ENCODE measurements around the gene RHBDD3.

RHBDD3 gene

DNA sequence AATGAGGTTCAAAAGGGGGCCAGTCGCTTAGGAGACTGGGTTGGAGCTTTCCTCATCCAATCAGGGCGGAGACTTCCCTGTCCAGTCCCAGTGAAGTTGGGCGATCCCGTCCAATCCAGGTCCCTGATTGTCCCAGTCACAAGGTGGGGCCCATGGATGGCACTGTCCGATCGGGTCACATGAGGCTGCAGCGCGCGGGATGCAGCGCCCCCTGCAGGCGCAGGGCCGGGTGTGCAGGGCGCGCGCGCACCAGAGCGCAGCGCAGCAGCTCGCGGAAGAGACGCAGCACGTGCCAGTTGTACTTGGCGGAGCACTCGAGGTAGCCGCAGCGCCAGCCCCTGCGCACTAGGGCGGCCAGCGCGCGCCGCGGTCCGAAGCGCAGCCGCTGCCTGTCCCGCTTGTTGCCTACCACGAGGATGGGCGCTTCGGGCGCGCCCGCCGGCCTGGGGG is 45.4 kb upstream of the RHBDD3 start:
- TF ChIP-seq, protein P1, sequence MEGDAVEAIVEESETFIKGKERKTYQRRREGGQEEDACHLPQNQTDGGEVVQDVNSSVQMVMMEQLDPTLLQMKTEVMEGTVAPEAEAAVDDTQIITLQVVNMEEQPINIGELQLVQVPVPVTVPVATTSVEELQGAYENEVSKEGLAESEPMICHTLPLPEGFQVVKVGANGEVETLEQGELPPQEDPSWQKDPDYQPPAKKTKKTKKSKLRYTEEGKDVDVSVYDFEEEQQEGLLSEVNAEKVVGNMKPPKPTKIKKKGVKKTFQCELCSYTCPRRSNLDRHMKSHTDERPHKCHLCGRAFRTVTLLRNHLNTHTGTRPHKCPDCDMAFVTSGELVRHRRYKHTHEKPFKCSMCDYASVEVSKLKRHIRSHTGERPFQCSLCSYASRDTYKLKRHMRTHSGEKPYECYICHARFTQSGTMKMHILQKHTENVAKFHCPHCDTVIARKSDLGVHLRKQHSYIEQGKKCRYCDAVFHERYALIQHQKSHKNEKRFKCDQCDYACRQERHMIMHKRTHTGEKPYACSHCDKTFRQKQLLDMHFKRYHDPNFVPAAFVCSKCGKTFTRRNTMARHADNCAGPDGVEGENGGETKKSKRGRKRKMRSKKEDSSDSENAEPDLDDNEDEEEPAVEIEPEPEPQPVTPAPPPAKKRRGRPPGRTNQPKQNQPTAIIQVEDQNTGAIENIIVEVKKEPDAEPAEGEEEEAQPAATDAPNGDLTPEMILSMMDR (IDR thresholded peaks at IDR 0.05; ENCODE audit: low read depth, low read length): peak; percentile 72
- H3K4me3 ChIP-seq (ENCODE audit: low read depth, low read length): no peak overlapping the region
- peak; percentile 37 for DNase-seq (ENCODE audit: low read depth, low spot score)
- in situ Hi-C loops (cut with HindIII; ENCODE audit: low sequenced_read_pairs): no loop called here

DNA sequence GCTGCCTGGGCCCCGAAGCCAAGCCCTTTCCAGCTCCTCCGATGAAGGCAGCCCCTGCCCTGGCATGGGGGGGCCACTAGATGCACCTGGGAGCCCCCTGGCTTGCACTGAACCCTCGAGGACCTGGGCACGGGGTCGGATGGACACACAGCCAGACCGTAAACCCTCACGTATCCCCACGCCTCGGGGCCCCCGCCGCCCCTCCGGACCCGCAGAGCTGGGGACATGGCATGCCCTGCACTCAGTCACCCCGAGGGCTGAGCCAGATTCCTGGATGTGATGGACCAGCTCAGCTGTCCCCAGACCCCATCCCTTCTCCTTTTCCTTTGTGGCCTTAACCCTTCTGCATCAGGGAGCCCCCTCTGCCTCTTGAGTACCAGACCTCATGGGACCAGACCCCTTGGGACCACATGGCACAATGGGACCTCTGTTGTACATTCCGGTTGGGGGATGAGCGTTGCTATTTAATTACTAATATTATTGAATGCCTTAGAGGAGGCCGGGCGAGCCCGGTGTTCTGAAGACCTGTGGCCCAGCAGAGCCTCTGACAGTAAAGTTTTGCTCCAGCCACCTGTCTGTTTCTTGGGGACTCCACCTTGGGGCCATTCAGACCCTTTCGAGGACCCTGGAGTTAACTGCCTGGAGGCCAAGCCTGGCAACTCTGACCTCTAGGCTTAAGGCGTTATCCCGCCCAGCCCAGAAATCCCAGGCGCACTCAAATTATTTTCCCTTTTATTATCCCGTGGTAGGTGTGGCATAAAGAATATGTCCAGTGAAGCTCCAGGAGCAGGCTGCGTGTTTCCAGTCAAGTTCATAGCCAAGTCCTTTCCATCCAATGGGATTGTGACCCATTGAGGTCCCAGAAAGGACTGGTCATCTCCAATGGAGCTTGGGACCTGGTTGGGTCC is 44.7 kb upstream of the RHBDD3 start:
- no peak overlapping the region for H3K4me3 ChIP-seq (ENCODE audit: low read depth, low read length)
- TF ChIP-seq, protein P1 (IDR thresholded peaks at IDR 0.05; ENCODE audit: low read depth, low read length): no peak
- in situ Hi-C loops (cut with HindIII; ENCODE audit: low sequenced_read_pairs): no loop called here
- DNase-seq (ENCODE audit: low read depth, low spot score): no peak

DNA sequence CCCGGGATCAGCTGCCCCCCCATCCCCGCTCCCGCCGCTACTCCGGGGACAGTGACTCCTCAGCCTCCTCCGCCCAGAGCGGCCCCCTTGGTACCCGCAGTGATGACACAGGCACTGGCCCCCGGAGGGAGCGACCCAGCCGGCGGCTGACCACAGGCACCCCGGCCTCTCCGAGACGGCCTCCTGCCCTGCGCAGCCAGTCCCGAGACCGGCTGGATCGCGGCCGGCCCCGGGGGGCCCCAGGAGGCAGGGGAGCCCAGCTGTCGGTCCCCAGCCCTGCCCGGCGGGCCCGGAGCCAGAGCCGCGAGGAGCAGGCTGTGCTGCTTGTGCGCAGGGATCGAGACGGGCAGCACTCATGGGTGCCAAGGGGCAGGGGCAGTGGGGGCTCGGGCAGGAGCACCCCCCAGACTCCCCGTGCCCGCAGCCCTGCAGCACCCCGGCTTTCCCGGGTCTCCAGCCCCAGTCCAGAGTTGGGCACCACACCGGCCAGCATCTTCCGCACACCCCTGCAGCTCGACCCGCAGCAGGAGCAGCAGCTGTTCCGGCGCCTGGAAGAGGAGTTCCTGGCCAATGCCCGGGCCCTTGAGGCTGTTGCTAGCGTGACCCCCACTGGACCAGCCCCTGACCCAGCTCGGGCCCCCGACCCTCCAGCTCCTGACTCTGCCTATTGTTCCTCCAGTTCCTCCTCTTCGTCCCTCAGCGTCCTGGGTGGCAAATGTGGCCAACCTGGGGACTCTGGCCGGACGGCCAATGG is 43.9 kb upstream of the RHBDD3 start:
- DNase-seq (ENCODE audit: low read depth, low spot score): peak; percentile 38
- in situ Hi-C loops (cut with HindIII; ENCODE audit: low sequenced_read_pairs): no loop called here
- no peak overlapping the region for H3K4me3 ChIP-seq (ENCODE audit: low read depth, low read length)
- TF ChIP-seq, protein P1 (IDR thresholded peaks at IDR 0.05; ENCODE audit: low read depth, low read length): no peak

DNA sequence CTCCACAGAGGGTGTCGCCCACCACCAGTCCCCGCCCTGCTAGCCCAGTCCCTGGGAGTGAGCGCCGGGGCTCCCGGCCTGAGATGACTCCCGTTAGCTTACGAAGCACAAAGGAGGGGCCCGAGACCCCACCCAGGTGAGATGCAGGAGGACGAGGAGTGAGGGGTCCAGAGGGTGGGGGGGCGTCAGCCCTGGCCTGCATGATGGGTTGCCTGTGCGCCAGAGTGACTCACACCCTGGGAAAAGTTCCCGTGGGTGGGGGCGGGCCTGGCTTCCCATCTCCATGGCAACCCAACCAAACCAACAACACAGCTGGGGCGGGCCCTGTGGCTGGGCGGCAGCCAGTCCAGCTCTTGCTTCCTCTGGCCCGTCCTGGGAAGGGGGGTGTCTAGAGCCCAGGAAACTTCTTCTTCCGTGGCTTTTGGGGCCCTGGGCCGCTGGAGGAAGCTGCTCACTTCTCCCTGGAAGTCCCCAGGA is 43.1 kb upstream of the RHBDD3 start:
- DNase-seq (ENCODE audit: low read depth, low spot score): peak; percentile 98
- no peak overlapping the region for H3K4me3 ChIP-seq (ENCODE audit: low read depth, low read length)
- TF ChIP-seq, protein P1 (IDR thresholded peaks at IDR 0.05; ENCODE audit: low read depth, low read length): no peak
- in situ Hi-C loops (cut with HindIII; ENCODE audit: low sequenced_read_pairs): no loop called here

DNA sequence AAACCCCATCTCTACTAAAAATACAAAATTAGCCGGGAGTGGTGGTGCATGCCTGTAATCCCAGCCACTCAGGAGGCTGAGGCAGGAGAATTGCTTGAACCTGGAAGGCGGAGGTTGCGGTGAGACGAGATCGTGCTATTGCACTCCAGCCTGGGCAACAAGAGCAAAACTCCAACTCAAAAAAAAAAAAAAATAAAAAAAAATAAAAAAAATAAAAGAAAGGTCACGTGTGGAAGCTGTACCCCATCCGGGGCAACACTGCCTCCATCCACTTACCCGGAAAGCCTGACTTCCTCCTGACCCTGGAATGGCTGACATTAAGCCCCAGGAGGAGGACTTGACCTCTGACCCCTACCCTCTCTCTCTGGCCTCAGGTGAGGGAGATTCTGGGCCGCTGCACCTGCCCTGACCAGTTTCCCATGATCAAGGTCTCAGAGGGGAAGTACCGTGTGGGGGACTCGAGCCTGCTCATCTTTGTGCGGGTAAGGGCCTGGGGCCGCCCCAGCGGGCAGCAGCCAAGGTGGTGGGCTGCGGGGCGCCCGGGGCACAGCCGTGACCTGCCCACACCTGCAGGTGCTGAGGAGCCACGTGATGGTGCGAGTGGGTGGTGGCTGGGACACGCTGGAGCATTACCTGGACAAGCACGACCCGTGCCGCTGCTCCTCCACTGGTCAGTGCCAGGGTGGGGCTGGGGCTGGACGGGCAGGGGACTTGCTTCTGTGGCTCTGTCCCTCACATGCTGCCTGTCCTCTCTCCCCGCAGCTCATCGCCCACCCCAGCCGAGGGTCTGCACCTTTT is 42.5 kb upstream of the RHBDD3 start:
- in situ Hi-C loops (cut with HindIII; ENCODE audit: low sequenced_read_pairs): no loop called here
- H3K4me3 ChIP-seq (ENCODE audit: low read depth, low read length): no peak overlapping the region
- DNase-seq (ENCODE audit: low read depth, low spot score): no peak
- TF ChIP-seq, protein P1 (IDR thresholded peaks at IDR 0.05; ENCODE audit: low read depth, low read length): no peak
